ENCODE results near the gene ZNF185. TPM values are rescaled to one million over a fixed set of nuclear protein-coding genes. Genes with fewer than 3 reads are reported as not detected.

Gene ZNF185
- total and polyA plus RNA-seq, 10 of the 15 experiments (the other 5 are each of a cell fraction or from before 2014, with no cell fraction given) = 0.23 to 1.3 (median 0.55) TPM

- TF ChIP-seq ZZZ3 (IDR thresholded peaks at IDR 0.05; ENCODE audit: control insufficient read depth, insufficient read length, low read depth) = no peak
- no peak for TF ChIP-seq RBBP5 (conservative IDR thresholded peaks at IDR 0.05)
Measured at GRCh38 chrX:152929898-152930297, 32.0 kb downstream of the ZNF185 start (continued).

DNA sequence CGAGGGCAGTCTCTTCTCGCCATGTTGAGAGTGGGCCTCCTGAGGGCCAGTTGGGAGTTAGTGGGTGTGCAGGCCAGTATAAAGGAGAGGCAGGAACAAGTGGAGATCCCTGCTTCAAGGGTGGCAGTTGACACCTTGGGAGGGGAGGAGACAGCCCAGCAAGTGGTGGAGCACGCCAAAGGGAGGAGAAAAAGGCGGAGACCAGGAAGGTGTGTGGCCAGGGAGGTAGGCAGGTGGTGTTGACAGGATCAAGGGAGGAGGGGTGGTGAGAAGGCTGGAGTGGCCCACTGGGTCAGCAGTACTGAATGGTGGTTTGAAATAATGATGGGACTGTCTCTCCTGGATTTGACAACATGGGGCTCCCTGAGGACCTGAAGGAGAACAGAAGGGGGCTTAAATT, 32.6 kb downstream of the ZNF185 start:
- no peaks in the 10 kb centered on the region for H4K20me1 ChIP-seq (ENCODE audit: control insufficient read depth, insufficient read depth)
- no peak overlapping the region for H3K27ac ChIP-seq (ENCODE audit: control insufficient read depth, insufficient read depth)
- SMC1A ChIA-PET (ENCODE audit: uncharacterized antibody, unreplicated experiment) = no interaction called here
- FAIRE-seq = no peak
- no peak overlapping the region for H2AFZ ChIP-seq (ENCODE audit: control insufficient read depth, low read depth, low read length)
- H3K4me2 ChIP-seq (ENCODE audit: control insufficient read depth, insufficient read depth) = no peak overlapping the region
- POLR2A ChIA-PET = interaction anchor here (1.4 kb wide), 1 partner anchor 17 kb away, joined by 3 read pairs; no protein-coding TSS in a partner anchor
- no peaks in the 10 kb centered on the region; a peak in 1 of 4 replicates for H3K27me3 ChIP-seq (replicated peaks in 1 of 2; ENCODE audit: control insufficient read depth in 2 of 2, insufficient read depth in 2 of 2, low read length in 1 of 2)
- RAD21 ChIA-PET (ENCODE audit: unreplicated experiment) = interaction anchor here (0.6 kb wide), 1 partner anchor 13 kb away, joined by 3 read pairs; no protein-coding TSS in a partner anchor
- CTCF ChIA-PET = interaction anchor here (0.9 to 1.9 kb wide), 3 partner anchors 10 to 443 kb away, joined by 3 to 5 read pairs (median 4); no protein-coding TSS in a partner anchor
- no peaks in the 10 kb centered on the region for H3K9me3 ChIP-seq (replicated peaks; ENCODE audit: control insufficient read depth, insufficient read depth, low read length)
- intact Hi-C loops (cut with micrococcal nuclease; ENCODE audit: unreplicated experiment) = no loop called here
- no peak for ATAC-seq
- in situ Hi-C loops (cut with MboI) = no loop called here
- no peaks in the 10 kb centered on the region; the same call in 1 of the 2 replicates for H3K4me1 ChIP-seq (ENCODE audit: control insufficient read depth, insufficient read depth, low read length)
- no peak for DNase-seq (ENCODE audit: low read depth, low spot score)
- no TSS peak for BruUV-seq (replicated peaks)
- no peak overlapping the region for H3K9ac ChIP-seq (ENCODE audit: control insufficient read depth, insufficient read depth, low read length)
- H3K79me2 ChIP-seq (ENCODE audit: control insufficient read depth, insufficient read depth, low read length) = no peaks in the 10 kb centered on the region
- no peak overlapping the region for H3K4me3 ChIP-seq
- WGBS (ENCODE audit: insufficient coverage, insufficient replicate concordance, low lambda C conversion rate, missing lambda C conversion rate) = 2% methylated on average over 4 of the region's 4 CpGs
- no peaks in the 10 kb centered on the region for H3K36me3 ChIP-seq (ENCODE audit: control insufficient read depth in 2 of 2, insufficient read depth in 2 of 2, low read length in 1 of 2)
- no peak for TF ChIP-seq ZBTB40 (IDR thresholded peaks at IDR 0.05; ENCODE audit: borderline replicate concordance)
- no peak for TF ChIP-seq MYC (IDR thresholded peaks at IDR 0.05; ENCODE audit: insufficient read depth, insufficient read length, insufficient replicate concordance, low read length, severe bottlenecking)
- no peak for TF ChIP-seq YY1 (IDR thresholded peaks at IDR 0.05; ENCODE audit: low read depth, low read length)
- TF ChIP-seq NR2C2 (IDR thresholded peaks at IDR 0.05; ENCODE audit: borderline replicate concordance, control insufficient read depth, insufficient read length, low read depth) = no peak
- TF ChIP-seq, protein P1, sequence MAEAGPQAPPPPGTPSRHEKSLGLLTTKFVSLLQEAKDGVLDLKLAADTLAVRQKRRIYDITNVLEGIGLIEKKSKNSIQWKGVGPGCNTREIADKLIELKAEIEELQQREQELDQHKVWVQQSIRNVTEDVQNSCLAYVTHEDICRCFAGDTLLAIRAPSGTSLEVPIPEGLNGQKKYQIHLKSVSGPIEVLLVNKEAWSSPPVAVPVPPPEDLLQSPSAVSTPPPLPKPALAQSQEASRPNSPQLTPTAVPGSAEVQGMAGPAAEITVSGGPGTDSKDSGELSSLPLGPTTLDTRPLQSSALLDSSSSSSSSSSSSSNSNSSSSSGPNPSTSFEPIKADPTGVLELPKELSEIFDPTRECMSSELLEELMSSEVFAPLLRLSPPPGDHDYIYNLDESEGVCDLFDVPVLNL (IDR thresholded peaks at IDR 0.05; ENCODE audit: low read depth, low read length) = no peak
- TF ChIP-seq, protein P2, sequence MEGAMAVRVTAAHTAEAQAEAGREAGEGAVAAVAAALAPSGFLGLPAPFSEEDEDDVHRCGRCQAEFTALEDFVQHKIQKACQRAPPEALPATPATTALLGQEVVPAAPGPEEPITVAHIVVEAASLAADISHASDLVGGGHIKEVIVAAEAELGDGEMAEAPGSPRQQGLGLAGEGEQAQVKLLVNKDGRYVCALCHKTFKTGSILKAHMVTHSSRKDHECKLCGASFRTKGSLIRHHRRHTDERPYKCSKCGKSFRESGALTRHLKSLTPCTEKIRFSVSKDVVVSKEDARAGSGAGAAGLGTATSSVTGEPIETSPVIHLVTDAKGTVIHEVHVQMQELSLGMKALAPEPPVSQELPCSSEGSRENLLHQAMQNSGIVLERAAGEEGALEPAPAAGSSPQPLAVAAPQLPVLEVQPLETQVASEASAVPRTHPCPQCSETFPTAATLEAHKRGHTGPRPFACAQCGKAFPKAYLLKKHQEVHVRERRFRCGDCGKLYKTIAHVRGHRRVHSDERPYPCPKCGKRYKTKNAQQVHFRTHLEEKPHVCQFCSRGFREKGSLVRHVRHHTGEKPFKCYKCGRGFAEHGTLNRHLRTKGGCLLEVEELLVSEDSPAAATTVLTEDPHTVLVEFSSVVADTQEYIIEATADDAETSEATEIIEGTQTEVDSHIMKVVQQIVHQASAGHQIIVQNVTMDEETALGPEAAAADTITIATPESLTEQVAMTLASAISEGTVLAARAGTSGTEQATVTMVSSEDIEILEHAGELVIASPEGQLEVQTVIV (IDR thresholded peaks at IDR 0.05; ENCODE audit: borderline replicate concordance, partially characterized antibody) = no peak
- no peak for TF ChIP-seq SREBF2 (IDR thresholded peaks at IDR 0.05; ENCODE audit: low read length)
- TF ChIP-seq KAT2A (conservative IDR thresholded peaks at IDR 0.05; ENCODE audit: control insufficient read depth, low read depth, low read length) = no peak
- no peak for TF ChIP-seq ZNF207 (IDR thresholded peaks at IDR 0.05; ENCODE audit: borderline replicate concordance)
- TF ChIP-seq KLF5 (IDR thresholded peaks at IDR 0.05; ENCODE audit: partially characterized antibody) = no peak
- TF ChIP-seq, protein P3, sequence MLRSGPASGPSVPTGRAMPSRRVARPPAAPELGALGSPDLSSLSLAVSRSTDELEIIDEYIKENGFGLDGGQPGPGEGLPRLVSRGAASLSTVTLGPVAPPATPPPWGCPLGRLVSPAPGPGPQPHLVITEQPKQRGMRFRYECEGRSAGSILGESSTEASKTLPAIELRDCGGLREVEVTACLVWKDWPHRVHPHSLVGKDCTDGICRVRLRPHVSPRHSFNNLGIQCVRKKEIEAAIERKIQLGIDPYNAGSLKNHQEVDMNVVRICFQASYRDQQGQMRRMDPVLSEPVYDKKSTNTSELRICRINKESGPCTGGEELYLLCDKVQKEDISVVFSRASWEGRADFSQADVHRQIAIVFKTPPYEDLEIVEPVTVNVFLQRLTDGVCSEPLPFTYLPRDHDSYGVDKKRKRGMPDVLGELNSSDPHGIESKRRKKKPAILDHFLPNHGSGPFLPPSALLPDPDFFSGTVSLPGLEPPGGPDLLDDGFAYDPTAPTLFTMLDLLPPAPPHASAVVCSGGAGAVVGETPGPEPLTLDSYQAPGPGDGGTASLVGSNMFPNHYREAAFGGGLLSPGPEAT (IDR thresholded peaks at IDR 0.05; ENCODE audit: low read depth) = no peak

Measured in GM12878 (cell line).